SK-N-SH (cell line): ENCODE data around the gene WIPI1.

ENCODE experiments used
- CTCF ChIP-seq: fragments of 200-600 bp; sonication (generic); IDR thresholded peaks from 2 replicates; pipeline ENCODE4 v1.6.1; 2017; ENCODE audit warnings: antibody characterized with exemption, mild to moderate bottlenecking, moderate library complexity
- ELF1 ChIP-seq: IDR thresholded peaks from 2 replicates; pipeline ENCODE4 v1.4.0; 2012
- FOXM1 ChIP-seq: IDR thresholded peaks from 2 replicates; pipeline ENCODE4 v1.4.0; 2012; ENCODE audit warnings: low read depth, mild to moderate bottlenecking
- MAX ChIP-seq: IDR thresholded peaks from 2 replicates; pipeline ENCODE4 v1.4.0; 2012; ENCODE audit warnings: low read depth
- MXI1 ChIP-seq: IDR thresholded peaks from 2 replicates; pipeline ENCODE4 v1.6.1; 2012; ENCODE audit warnings: mild to moderate bottlenecking, low read depth, low read length, improper control_type of control experiment
- RAD21 ChIP-seq: IDR thresholded peaks from 2 replicates; pipeline ENCODE4 v1.6.1; 2012; ENCODE audit warnings: mild to moderate bottlenecking, low read length
- RFX5 ChIP-seq: IDR thresholded peaks from 2 replicates; pipeline ENCODE4 v1.6.1; 2012; ENCODE audit warnings: mild to moderate bottlenecking, improper control_type of control experiment, low read length
- USF2 ChIP-seq: fragments of 150-350 bp; IDR thresholded peaks from 2 replicates; pipeline ENCODE4 v1.6.1; 2017; ENCODE audit warnings: antibody characterized with exemption, low read length, low read depth, borderline replicate concordance
- TF ChIP-seq, protein P1 (sequence below): IDR thresholded peaks from 2 replicates; pipeline ENCODE4 v1.4.0; 2012; ENCODE audit warnings: low read depth, borderline replicate concordance

DNA sequence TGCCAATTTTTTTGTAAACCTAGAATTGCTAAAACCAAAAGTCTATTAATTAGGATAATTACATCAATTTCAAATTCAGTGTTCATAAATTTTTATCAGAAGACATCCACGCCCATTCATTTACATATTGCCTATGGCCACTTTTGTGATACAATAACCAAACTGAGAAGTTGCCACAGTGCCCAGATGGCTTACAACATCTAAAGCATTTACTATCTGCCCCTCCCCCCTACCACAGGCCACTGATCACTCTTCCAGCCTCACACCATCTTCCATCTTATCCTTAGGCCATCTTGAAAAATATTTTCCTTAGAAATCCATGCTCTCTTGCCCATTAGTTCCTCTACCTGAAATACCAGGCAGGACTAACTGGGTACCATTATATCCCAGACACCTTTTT lies 48.7 kb upstream of the WIPI1 start:
- TF ChIP-seq RAD21 = no peak
- TF ChIP-seq CTCF = no peak
- TF ChIP-seq RFX5 = no peak
- TF ChIP-seq USF2 = no peak
- TF ChIP-seq MXI1 = no peak
- TF ChIP-seq, protein P1, sequence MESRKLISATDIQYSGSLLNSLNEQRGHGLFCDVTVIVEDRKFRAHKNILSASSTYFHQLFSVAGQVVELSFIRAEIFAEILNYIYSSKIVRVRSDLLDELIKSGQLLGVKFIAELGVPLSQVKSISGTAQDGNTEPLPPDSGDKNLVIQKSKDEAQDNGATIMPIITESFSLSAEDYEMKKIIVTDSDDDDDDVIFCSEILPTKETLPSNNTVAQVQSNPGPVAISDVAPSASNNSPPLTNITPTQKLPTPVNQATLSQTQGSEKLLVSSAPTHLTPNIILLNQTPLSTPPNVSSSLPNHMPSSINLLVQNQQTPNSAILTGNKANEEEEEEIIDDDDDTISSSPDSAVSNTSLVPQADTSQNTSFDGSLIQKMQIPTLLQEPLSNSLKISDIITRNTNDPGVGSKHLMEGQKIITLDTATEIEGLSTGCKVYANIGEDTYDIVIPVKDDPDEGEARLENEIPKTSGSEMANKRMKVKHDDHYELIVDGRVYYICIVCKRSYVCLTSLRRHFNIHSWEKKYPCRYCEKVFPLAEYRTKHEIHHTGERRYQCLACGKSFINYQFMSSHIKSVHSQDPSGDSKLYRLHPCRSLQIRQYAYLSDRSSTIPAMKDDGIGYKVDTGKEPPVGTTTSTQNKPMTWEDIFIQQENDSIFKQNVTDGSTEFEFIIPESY = no peak
- TF ChIP-seq FOXM1 = no peak
- no peak for TF ChIP-seq MAX
- TF ChIP-seq ELF1 = no peak
